WERI-Rb-1 (cell line): ENCODE data around the gene DTNBP1.

Source experiments
- DNase-seq: peaks from one replicate; pipeline ENCODE4 v3.0.0-alpha.2; 2020
- H3K27ac ChIP-seq: fragments of 250-450 bp; sonication (Bioruptor Pico); 2 replicates; pipeline ENCODE4 v1.5.1; 2020; ENCODE audit warnings: mild to moderate bottlenecking, moderate library complexity
- H3K27me3 ChIP-seq: fragments of 250-450 bp; sonication (Bioruptor Pico); 2 replicates; pipeline ENCODE4 v1.5.1; 2021; ENCODE audit warnings: mild to moderate bottlenecking, low read depth, moderate library complexity; ENCODE audit not compliant: insufficient read depth, severe bottlenecking
- H3K36me3 ChIP-seq: fragments of 250-450 bp; sonication (Bioruptor Pico); 2 replicates; pipeline ENCODE4 v1.5.1; 2020; ENCODE audit warnings: mild to moderate bottlenecking, moderate library complexity
- H3K4me3 ChIP-seq: 2 replicates; pipeline ENCODE4 v1.5.1; 2011; ENCODE audit warnings: low read depth, mild to moderate bottlenecking, control low read depth, low read length
- H3K9me3 ChIP-seq: fragments of 250-450 bp; sonication (Bioruptor Pico); 2 replicates; pipeline ENCODE4 v1.5.1; 2021; ENCODE audit warnings: mild to moderate bottlenecking, moderate library complexity; ENCODE audit not compliant: severe bottlenecking
- CTCF ChIP-seq: IDR thresholded peaks from 2 replicates; pipeline ENCODE4 v1.5.1; 2011; ENCODE audit warnings: low read depth, mild to moderate bottlenecking, control low read depth, inconsistent platforms, low read length

The DTNBP1 gene

GRCh38 chr6:15538106-15538505 lies 124.7 kb downstream of the DTNBP1 start:
- no peak for DNase-seq
- no peak for TF ChIP-seq CTCF

GRCh38 chr6:15536198-15536955 lies 126.5 kb downstream of the DTNBP1 start:
- DNase-seq: no peak
- no peak overlapping the region for H3K27ac ChIP-seq
- H3K4me3 ChIP-seq: no peak overlapping the region
- no peak for TF ChIP-seq CTCF
- no peaks in the 10 kb centered on the region for H3K27me3 ChIP-seq
- no peaks in the 10 kb centered on the region for H3K9me3 ChIP-seq
- peaks cover 10% of the 10 kb centered on the region for H3K36me3 ChIP-seq

More at GRCh38 chr6:15538106-15538505, 124.7 kb downstream of the DTNBP1 start:
- Histone ChIP-seq H3K27me3 (no peaks in the 10 kb centered on the region), H3K9me3 (no peaks in the 10 kb centered on the region), H3K27ac (no peak overlapping the region), H3K36me3 (no peaks in the 10 kb centered on the region; the same call in 1 of the 2 replicates), H3K4me3 (no peak overlapping the region)

DNA sequence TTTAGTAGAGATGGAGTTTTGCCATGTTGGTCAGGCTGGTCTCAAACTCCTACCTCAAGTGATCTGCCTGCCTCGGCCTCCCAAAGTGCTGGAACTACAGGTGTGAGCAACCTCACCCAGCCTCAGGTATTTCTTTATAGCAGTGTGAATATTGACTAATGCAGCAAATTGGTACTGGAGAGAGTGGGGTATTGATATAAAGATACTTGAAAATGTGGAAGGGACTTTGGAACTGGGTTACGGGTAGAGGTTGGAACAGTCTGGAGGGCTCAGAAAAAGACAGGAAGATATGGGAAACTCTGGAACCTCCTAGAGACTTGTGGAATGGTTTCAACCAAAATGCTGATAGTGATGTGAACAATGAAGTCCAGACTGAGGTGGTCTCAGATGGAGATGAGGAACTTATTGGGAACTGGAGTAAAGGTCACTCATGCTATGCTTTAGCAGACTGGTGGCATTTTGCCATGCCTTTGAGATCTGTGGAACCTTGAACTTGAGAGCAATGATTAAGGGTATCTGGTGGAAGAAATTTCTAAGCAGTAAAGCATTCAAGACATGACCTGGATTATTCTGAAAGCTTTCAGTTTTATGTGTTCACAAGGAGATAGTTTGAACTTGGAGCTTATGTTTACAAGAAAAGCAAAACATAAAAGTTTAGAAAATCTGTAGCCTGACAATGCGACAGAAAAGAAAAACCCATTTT lies 127.2 kb downstream of the DTNBP1 start:
- Histone ChIP-seq H3K27ac (no peak overlapping the region), H3K27me3 (no peaks in the 10 kb centered on the region), H3K36me3 (peaks cover 15% of the 10 kb centered on the region), H3K9me3 (no peaks in the 10 kb centered on the region), H3K4me3 (no peak overlapping the region)
- no peak for TF ChIP-seq CTCF
- DNase-seq: no peak

- no peak for DNase-seq
- Histone ChIP-seq H3K27ac (no peak overlapping the region), H3K36me3 (peaks cover 22% of the 10 kb centered on the region), H3K27me3 (no peaks in the 10 kb centered on the region), H3K9me3 (no peaks in the 10 kb centered on the region), H3K4me3 (no peak overlapping the region)
- no peak for TF ChIP-seq CTCF
Measured at GRCh38 chr6:15534974-15535373, 127.9 kb downstream of the DTNBP1 start.

GRCh38 chr6:15533379-15534026 lies 129.3 kb downstream of the DTNBP1 start:
- H3K9me3 ChIP-seq: no peaks in the 10 kb centered on the region
- H3K36me3 ChIP-seq: peaks cover 35% of the 10 kb centered on the region
- no peak for TF ChIP-seq CTCF
- no peak overlapping the region for H3K27ac ChIP-seq
- H3K27me3 ChIP-seq: no peaks in the 10 kb centered on the region
- DNase-seq: no peak
- no peak overlapping the region for H3K4me3 ChIP-seq
